Transverse colon (tissue), 4 donors: ENCODE measurements around the gene SMPDL3B. TPM values are rescaled to one million over a fixed set of nuclear protein-coding genes. Genes with fewer than 3 reads are reported as not detected.

ENCODE experiments used
- DNase-seq: peaks from one replicate; pipeline ENCODE4 v3.0.0-alpha.2; 2019
- H3K27ac ChIP-seq, 4 donors: fragments of 200-600 bp; sonication (generic); 2 replicates each; pipeline ENCODE4 v1.5.1; 2016 to 2018; ENCODE audit warnings: inconsistent platforms in 4 of 4
- H3K27me3 ChIP-seq: fragments of 200-600 bp; sonication (generic); 2 replicates; pipeline ENCODE4 v1.5.1; 2017; ENCODE audit warnings: inconsistent platforms
- H3K36me3 ChIP-seq, 4 donors: fragments of 200-600 bp; sonication (generic); 2 replicates each; pipeline ENCODE4 v1.5.1; 2017 to 2019; ENCODE audit warnings: inconsistent platforms in 4 of 4
- H3K4me1 ChIP-seq, 4 donors: fragments of 200-600 bp; sonication (generic); 2 replicates each; pipeline ENCODE4 v1.5.1; 2017 to 2020; ENCODE audit warnings: inconsistent platforms in 4 of 4
- H3K4me3 ChIP-seq, 4 donors: fragments of 200-600 bp; sonication (generic); 1 replicate in 1 of 4; 2 replicates in 3 of 4; pipeline versions ENCODE4 v1.5.1 to v1.6.1; 2017 to 2019; ENCODE audit warnings: inconsistent platforms in 4 of 4
- H3K9me3 ChIP-seq, 2 donors: fragments of 200-600 bp; sonication (generic); 2 replicates each; pipeline ENCODE4 v1.5.1; 2017 to 2019; ENCODE audit warnings: inconsistent platforms in 2 of 2
- EP300 ChIP-seq: sonication (generic); formaldehyde crosslinking; IDR thresholded peaks from one replicate; pipeline ENCODE4 v1.6.1; 2017; ENCODE audit warnings: antibody characterized with exemption, low read depth
- POLR2A ChIP-seq: fragments of 450-650 bp; IDR thresholded peaks from one replicate; pipeline ENCODE4 v1.6.1; 2016; ENCODE audit warnings: antibody characterized with exemption, mild to moderate bottlenecking, moderate library complexity
- POLR2AphosphoS5 ChIP-seq, 3 donors: sonication (generic); formaldehyde crosslinking; IDR thresholded peaks; one replicate each; pipeline ENCODE4 v1.6.1; 2016; ENCODE audit warnings: antibody characterized with exemption in 3 of 3
- WGBS, 2 donors: methylation state at CpG; one replicate each; pipeline ENCODE4 v1.1.5; 2018; ENCODE audit warnings: low coverage in 1 of 2; 5-methylcytosine and 5-hydroxymethylcytosine counted together
- in situ Hi-C, 4 donors: fragments of 200-750 bp; cut with MboI; loops; one replicate each; pipeline versions ENCODE4 v1.15.0 to v1.15.1; 2017; ENCODE audit warnings: low sequenced_read_pairs in 3 of 4, low pct_ligation_motif_present in 1 of 4, low pct_unique_long_range_greater_than_20kb in 1 of 4
- intact Hi-C: fragments of 100-400 bp; cut with DNase I; formaldehyde crosslinking; loops from one replicate; pipeline ENCODE4 v1.15.1; 2023; ENCODE audit warnings: low total_unique reads
- total RNA-seq, 4 donors: library from RNA; depleted of rRNA; stranded (reverse); fragments of >200 nt; gene quantifications; one replicate each; pipeline ENCODE4 v1.1.0, GENCODE V29; 2016
- TF ChIP-seq, protein P1 (sequence below), 5 experiments: fragments of 200-600 bp in 3 of 5; fragments of 450-650 bp in 2 of 5; sonication (generic) in 3 of 5; IDR thresholded peaks; 1 replicate in 2 of 5; 2 replicates in 3 of 5; pipeline ENCODE4 v1.5.1; 2016 to 2017; ENCODE audit warnings: antibody characterized with exemption in 5 of 5, inconsistent platforms in 3 of 5, mild to moderate bottlenecking in 2 of 5, moderate library complexity in 1 of 5

SMPDL3B gene
- total RNA-seq, 4 donors from 2014 or later, result 14.1 to 64.3 (median 57.4) TPM

DNA sequence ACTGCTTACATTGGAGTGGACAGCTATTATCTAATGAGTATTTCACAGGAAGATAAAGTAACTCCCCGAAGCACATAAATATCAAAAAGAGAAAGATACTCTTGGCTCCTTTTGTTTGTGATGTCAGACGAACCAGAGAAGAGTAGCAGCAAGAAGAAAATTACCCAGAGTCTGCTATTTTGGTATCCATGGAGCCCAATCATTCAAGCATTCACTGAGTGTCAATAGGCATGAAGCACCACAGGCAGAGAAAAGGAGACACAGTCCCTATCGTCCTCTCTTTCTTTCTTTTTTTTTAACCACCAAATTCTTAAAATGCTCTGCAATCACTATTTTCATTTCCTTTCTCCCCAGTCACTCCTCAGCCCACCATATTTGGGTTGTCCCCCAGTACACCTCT is 40.3 kb upstream of the SMPDL3B start:
- TF ChIP-seq POLR2A (no peak), POLR2AphosphoS5 (IDR thresholded peaks at IDR 0.05) (no peak), EP300 (no peak)
- TF ChIP-seq, protein P1, sequence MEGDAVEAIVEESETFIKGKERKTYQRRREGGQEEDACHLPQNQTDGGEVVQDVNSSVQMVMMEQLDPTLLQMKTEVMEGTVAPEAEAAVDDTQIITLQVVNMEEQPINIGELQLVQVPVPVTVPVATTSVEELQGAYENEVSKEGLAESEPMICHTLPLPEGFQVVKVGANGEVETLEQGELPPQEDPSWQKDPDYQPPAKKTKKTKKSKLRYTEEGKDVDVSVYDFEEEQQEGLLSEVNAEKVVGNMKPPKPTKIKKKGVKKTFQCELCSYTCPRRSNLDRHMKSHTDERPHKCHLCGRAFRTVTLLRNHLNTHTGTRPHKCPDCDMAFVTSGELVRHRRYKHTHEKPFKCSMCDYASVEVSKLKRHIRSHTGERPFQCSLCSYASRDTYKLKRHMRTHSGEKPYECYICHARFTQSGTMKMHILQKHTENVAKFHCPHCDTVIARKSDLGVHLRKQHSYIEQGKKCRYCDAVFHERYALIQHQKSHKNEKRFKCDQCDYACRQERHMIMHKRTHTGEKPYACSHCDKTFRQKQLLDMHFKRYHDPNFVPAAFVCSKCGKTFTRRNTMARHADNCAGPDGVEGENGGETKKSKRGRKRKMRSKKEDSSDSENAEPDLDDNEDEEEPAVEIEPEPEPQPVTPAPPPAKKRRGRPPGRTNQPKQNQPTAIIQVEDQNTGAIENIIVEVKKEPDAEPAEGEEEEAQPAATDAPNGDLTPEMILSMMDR (IDR thresholded peaks at IDR 0.05), result no peak
- intact Hi-C loops, result no loop called here
- Histone ChIP-seq H3K27me3 (no peaks in the 10 kb centered on the region), H3K27ac (no peak overlapping the region), H3K9me3 (no peaks in the 10 kb centered on the region), H3K4me1 (no peaks in the 10 kb centered on the region), H3K36me3 (peaks cover 0 to 66% (median 28%) of the 10 kb centered on the region in 4 donors), H3K4me3 (no peak overlapping the region)
- in situ Hi-C loops, result no loop called here
- 64 to 85% methylated on average over 3 of the region's 3 CpGs for WGBS, 2 donors
- DNase-seq, result no peak

DNA sequence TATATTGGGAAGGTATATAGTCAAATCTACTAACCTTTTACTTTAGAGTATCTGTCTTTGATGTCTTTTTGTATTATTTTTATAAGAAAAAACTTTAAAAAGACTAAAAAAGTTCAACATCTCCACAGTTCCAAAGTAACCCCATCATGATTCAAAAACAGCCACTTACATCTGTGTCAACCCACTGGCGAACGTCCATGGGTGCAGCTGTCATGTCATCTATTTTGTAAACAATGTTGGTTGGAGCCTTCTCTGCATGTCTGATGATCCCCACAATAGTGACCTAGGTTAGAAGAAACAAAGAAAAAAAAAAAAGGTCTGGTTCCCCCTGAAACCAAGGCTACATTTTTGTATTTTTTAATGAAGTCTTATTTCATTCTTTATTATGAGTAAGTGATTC is 28.0 kb upstream of the SMPDL3B start:
- 77% methylated on average over 2 of the region's 2 CpGs for WGBS, 2 donors
- intact Hi-C loops, result no loop called here

DNA sequence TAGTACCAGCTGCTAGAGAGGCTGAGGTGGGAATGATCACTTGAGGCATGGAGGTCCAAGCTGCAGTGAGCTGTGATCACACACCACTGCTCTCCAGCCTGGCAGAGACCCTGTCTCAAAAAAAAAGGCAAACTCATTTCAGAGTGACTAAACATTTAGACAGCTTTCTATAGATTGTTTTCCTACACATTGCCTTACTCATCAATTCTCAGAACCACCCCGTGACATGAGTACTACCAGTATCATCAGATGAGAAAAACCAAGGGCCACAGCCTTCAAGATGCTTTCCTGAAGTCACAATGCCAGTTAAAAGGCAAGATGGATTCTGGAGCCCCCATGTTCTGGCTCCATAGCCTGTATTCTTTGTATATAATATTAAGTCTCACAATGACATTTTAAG is 22.4 kb upstream of the SMPDL3B start:
- 81% methylated on average over 1 of the region's 1 CpG; no CpG with 5 or more reads in 1 of the 2 donors for WGBS, 2 donors

More for the DNA sequence above, 28.0 kb upstream of the SMPDL3B start:
- H3K9me3 ChIP-seq, result no peaks in the 10 kb centered on the region
- no peak for TF ChIP-seq EP300
- TF ChIP-seq POLR2AphosphoS5 (IDR thresholded peaks at IDR 0.05), result no peak
- TF ChIP-seq, protein P1 (IDR thresholded peaks at IDR 0.05), result no peak
- no peak for TF ChIP-seq POLR2A
- H3K4me3 ChIP-seq, result no peak overlapping the region
- H3K4me1 ChIP-seq, result no peaks in the 10 kb centered on the region
- peaks cover 0 to 60% (median 22%) of the 10 kb centered on the region in 4 donors for H3K36me3 ChIP-seq
- DNase-seq, result no peak
- H3K27ac ChIP-seq, result peak overlapping the region in 1 of 4 donors; percentile 18
- in situ Hi-C loops, result no loop called here
- H3K27me3 ChIP-seq, result no peaks in the 10 kb centered on the region

DNA sequence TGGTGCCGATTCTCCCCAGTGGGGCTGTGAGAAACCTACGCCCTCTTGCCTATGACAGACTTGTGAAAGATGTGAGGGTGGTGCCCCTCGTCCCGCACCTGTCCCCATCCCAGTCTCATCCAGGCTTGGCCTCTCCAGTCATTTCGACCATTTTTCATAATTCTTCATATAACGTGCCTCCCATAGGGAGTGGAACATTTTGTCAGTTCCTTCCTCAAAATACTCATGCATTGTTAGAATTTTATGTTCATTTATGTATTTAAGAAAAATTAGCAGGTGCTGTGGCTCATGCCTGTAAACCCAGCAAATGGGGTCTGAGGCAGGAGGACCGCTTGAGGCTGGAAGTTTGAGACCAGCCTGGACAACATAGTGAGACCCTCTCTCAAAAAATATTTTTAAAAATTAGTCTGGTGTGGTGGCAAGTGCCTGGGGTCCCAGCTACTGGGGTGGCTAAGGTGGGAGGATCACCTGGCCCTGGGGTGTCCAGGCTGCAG is 19.7 kb upstream of the SMPDL3B start:
- Histone ChIP-seq H3K9me3 (peaks cover 0 to 4% of the 10 kb centered on the region in 2 donors), H3K4me1 (peaks cover 0 to 20% (median 7%) of the 10 kb centered on the region in 4 donors), H3K4me3 (peak overlapping the region in 1 of 4 donors; percentile 81), H3K36me3 (peaks cover 0 to 9% (median 2%) of the 10 kb centered on the region in 4 donors), H3K27me3 (no peaks in the 10 kb centered on the region), H3K27ac (peak overlapping the region; percentile 74 to 86 (median 86))
- WGBS, 2 donors, result 60 to 68% methylated on average over 1 to 7 of the region's 7 CpGs
- intact Hi-C loops (no loop called here), in situ Hi-C loops (no loop called here)
- TF ChIP-seq POLR2A (no peak), EP300 (no peak), POLR2AphosphoS5 (IDR thresholded peaks at IDR 0.05) (no peak)
- TF ChIP-seq, protein P1 (IDR thresholded peaks at IDR 0.05), result no peak
- DNase-seq, result no peak

More for the DNA sequence above, 22.4 kb upstream of the SMPDL3B start:
- Histone ChIP-seq H3K27me3 (no peaks in the 10 kb centered on the region), H3K36me3 (peaks cover 0 to 14% (median 5%) of the 10 kb centered on the region in 4 donors), H3K9me3 (peaks cover 0 to 4% of the 10 kb centered on the region in 2 donors), H3K27ac (no peak overlapping the region), H3K4me3 (no peak overlapping the region), H3K4me1 (peaks cover 0 to 20% (median 7%) of the 10 kb centered on the region in 4 donors)
- no peak for DNase-seq
- TF ChIP-seq EP300, result no peak
- no peak for TF ChIP-seq POLR2AphosphoS5 (IDR thresholded peaks at IDR 0.05)
- TF ChIP-seq, protein P1 (IDR thresholded peaks at IDR 0.05), result no peak
- TF ChIP-seq POLR2A, result no peak
- intact Hi-C loops, result no loop called here
- in situ Hi-C loops, result no loop called here
